Brain microvascular endothelial cell (primary cell): ENCODE data around the gene NOS1.

ENCODE experiments used
- DNase-seq: peaks from one replicate; pipeline ENCODE4 v3.0.0-alpha.2; 2020
- H3K27ac ChIP-seq: fragments of 250-450 bp; sonication (Bioruptor Pico); 2 replicates; pipeline ENCODE4 v1.5.1; 2020; ENCODE audit warnings: mild to moderate bottlenecking, moderate library complexity
- H3K27me3 ChIP-seq: fragments of 250-450 bp; sonication (Bioruptor Pico); replicated peaks from 2 replicates; pipeline ENCODE4 v1.5.1; 2020; ENCODE audit warnings: mild to moderate bottlenecking
- H3K36me3 ChIP-seq: fragments of 250-450 bp; sonication (Bioruptor Pico); replicated peaks from 2 replicates; pipeline ENCODE4 v1.5.1; 2020; ENCODE audit warnings: mild to moderate bottlenecking
- H3K4me3 ChIP-seq: 2 replicates; pipeline ENCODE4 v1.5.1; 2011; ENCODE audit warnings: low read depth, mild to moderate bottlenecking, control low read depth, low read length, moderate library complexity
- in situ Hi-C: cut with HindIII; loops from 2 replicates; pipeline ENCODE4 v1.10.0; 2017; ENCODE audit warnings: low sequenced_read_pairs, low pct_ligation_motif_present
- TF ChIP-seq, protein P1 (sequence below): IDR thresholded peaks from 2 replicates; pipeline ENCODE4 v1.5.1; 2011; ENCODE audit warnings: low read depth, mild to moderate bottlenecking, moderate library complexity, low read length, control low read depth, inconsistent platforms; ENCODE audit errors: missing control alignments

Gene NOS1

DNA sequence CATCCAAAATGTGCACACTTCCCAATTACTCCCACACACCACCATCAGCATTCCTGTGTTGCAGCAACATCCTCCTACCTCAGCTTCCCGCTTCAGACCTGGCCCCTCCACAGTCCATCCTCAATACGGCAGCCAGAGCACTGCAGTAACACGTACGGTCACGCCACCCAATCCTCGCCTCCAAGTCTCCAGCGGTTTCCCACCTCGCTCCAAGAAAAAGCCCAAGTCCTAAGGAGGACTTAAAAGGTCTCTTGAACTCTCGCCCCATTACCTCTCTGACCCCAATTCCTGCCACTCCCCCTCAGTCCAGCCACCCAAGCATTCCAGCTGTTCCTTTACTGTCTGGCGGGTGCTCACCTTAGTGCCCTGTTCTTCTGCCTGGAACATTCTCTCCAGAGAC is 183.1 kb downstream of the NOS1 start:
- in situ Hi-C loops = no loop called here
- peaks cover 42% of the 10 kb centered on the region for H3K36me3 ChIP-seq

DNA sequence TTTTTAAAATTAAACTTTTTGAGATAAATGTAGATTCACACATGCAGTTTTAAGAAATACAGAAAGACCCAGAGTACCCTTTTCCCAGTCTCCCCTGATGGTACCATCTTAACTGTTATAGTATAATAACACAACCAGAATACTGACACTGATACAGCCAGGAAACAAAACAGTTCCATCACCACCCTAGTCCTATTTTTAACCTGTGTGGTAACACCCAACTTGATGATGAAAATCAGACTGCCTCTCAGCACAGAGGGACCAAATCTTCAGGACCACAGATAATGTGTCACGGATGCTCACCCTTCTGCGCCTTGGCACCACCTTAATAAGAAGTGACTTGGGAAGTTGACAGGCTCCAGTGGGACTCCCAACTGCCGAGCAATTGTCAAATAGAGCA is 189.3 kb downstream of the NOS1 start:
- H3K36me3 ChIP-seq = peaks cover 50% of the 10 kb centered on the region
- H3K4me3 ChIP-seq = no peak overlapping the region
- H3K27ac ChIP-seq = no peak overlapping the region
- no peak for DNase-seq
- TF ChIP-seq, protein P1, sequence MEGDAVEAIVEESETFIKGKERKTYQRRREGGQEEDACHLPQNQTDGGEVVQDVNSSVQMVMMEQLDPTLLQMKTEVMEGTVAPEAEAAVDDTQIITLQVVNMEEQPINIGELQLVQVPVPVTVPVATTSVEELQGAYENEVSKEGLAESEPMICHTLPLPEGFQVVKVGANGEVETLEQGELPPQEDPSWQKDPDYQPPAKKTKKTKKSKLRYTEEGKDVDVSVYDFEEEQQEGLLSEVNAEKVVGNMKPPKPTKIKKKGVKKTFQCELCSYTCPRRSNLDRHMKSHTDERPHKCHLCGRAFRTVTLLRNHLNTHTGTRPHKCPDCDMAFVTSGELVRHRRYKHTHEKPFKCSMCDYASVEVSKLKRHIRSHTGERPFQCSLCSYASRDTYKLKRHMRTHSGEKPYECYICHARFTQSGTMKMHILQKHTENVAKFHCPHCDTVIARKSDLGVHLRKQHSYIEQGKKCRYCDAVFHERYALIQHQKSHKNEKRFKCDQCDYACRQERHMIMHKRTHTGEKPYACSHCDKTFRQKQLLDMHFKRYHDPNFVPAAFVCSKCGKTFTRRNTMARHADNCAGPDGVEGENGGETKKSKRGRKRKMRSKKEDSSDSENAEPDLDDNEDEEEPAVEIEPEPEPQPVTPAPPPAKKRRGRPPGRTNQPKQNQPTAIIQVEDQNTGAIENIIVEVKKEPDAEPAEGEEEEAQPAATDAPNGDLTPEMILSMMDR = no peak
- in situ Hi-C loops = no loop called here
- H3K27me3 ChIP-seq = no peaks in the 10 kb centered on the region

More for the DNA sequence above, 183.1 kb downstream of the NOS1 start:
- TF ChIP-seq, protein P1 = no peak
- Histone ChIP-seq H3K27me3 (no peaks in the 10 kb centered on the region), H3K4me3 (no peak overlapping the region), H3K27ac (no peak overlapping the region)
- no peak for DNase-seq

DNA sequence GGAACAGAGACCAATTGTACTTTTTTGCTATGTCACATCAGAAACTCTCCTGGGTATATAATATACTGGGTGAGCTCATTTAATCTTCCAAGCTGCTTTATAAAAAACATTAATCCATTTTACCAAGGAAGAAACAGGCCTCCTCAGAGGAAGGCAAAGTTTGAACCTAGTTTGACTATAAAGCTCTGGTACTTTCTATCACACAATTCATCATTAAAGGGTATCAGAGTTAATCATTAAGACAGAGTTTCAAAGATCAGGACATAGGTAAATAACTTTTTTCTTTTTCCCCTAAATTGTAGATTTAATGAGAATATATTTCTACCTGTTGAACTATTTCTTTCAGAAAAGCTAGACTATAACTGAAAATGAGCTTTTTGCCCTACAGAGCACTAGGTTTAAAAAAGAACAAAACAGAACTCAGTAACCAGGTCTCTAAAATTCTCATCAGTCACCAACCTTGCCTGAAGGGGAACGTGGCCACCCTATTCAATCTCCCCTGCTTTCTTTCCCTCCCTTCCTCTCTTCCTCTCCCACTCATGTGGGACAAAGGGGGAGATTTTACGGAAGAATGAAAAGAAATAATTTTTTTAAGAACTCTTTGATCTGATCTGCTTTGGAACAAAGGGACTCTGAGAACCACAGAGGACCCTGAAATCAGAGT is 189.8 kb downstream of the NOS1 start:
- TF ChIP-seq, protein P1 = no peak
- no peak for DNase-seq
- in situ Hi-C loops = no loop called here
- Histone ChIP-seq H3K4me3 (no peak overlapping the region), H3K27me3 (no peaks in the 10 kb centered on the region), H3K36me3 (peaks cover 48% of the 10 kb centered on the region), H3K27ac (no peak overlapping the region)

DNA sequence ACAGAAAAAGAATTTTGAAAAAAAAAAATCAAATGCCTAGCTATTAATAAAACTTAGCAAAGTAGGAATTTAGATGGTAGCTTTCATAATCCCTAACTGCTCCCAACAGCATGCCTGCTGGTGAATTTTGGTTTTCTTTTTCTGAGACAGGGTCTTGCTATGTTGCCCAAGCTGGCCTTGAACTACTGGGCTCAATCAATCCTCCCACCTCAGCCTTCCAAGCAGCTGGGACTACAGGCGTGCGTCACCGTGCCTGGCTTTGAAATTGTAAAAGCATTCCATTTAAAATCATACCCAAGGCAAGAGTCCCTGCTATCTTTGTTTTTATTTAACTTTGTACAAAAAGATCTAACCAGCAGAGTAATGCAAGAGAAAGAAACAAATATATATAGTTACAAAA is 191.9 kb downstream of the NOS1 start:
- TF ChIP-seq, protein P1 = no peak
- no peaks in the 10 kb centered on the region for H3K27me3 ChIP-seq
- no peak overlapping the region for H3K27ac ChIP-seq
- DNase-seq = no peak
- peaks cover 46% of the 10 kb centered on the region for H3K36me3 ChIP-seq
- in situ Hi-C loops = no loop called here
- no peak overlapping the region for H3K4me3 ChIP-seq

DNA sequence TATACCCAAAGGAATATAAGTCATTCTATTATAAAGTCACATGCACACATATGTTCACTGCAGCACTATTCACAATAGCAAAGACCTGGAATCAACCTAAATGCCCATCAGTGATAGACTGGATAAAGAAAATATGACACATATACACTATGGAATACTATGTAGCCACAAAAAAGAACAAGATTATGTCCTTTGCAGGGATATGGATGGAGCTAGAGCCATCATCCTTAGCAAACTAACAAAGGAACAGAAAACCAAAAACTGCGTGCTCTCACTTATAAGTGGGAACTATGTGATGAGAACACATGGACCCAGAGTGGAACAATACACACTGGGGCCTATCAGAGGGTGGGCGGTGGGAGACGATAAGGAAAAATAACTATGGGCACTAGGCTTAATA is 192.4 kb downstream of the NOS1 start:
- Histone ChIP-seq H3K27ac (no peak overlapping the region), H3K27me3 (no peaks in the 10 kb centered on the region), H3K4me3 (no peak overlapping the region), H3K36me3 (peaks cover 43% of the 10 kb centered on the region)
- in situ Hi-C loops = no loop called here
- DNase-seq = no peak
- TF ChIP-seq, protein P1 = no peak

DNA sequence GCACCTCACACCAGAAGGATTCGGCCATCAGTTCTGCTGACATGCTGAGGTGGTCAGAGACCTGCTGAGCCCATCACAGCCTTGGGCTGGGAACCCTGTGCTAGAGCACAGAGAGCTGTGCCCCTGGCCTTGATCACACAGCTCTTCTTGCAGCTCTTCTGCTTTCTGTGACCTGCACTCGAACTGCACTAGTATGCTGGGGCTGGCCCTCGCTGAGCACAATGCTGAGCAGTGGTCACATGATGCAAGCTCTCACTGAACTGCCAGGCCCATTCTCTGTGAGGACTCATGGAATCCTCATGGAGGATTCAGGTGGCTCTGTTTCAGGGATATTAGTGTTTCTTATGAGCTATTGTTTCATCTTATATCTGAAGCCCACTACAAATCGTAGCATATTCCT is 193.7 kb downstream of the NOS1 start:
- Histone ChIP-seq H3K4me3 (no peak overlapping the region), H3K27ac (no peak overlapping the region), H3K36me3 (peaks cover 39% of the 10 kb centered on the region), H3K27me3 (no peaks in the 10 kb centered on the region)
- no peak for DNase-seq
- in situ Hi-C loops = no loop called here
- TF ChIP-seq, protein P1 = no peak
